T1000 (cell line): ENCODE measurements around the gene CFAP97.
"Not testable (repeated sequence)": the region's sequence is repeated elsewhere in the genome, so short reads cannot be mapped to it uniquely, and the experiment has no call there.

Experiments used
- DNase-seq: peaks from one replicate; lab custom pipeline; 2025; ENCODE audit warnings: mixed read lengths; lab: John Stamatoyannopoulos, UW

The CFAP97 gene

GRCh38 chr4:185141777-185142176 is 62.0 kb downstream of the CFAP97 start:
- no peak for DNase-seq

DNA sequence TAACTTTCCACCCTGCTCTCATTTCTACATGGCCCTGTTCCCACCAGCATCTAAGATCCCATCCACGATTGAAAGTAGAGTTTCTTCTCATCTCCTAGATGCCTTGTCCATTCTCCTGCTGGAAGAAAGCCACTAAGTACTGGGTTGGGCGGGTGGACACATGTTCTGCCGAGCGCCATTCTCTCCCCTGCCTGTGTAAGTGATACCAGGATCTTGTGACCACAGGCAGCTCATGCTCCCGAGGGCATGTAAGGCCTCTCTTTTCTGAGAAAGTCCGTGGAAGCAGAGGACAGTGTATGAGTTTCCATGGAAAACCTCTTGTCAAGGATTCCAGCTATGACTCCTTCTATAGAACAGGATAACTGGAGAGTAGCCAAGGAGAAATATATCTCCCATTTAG is 64.1 kb downstream of the CFAP97 start:
- DNase-seq = no peak

- DNase-seq = no peak
These were observed 65.6 kb downstream of the CFAP97 start for GRCh38 chr4:185138161-185138560.

DNA sequence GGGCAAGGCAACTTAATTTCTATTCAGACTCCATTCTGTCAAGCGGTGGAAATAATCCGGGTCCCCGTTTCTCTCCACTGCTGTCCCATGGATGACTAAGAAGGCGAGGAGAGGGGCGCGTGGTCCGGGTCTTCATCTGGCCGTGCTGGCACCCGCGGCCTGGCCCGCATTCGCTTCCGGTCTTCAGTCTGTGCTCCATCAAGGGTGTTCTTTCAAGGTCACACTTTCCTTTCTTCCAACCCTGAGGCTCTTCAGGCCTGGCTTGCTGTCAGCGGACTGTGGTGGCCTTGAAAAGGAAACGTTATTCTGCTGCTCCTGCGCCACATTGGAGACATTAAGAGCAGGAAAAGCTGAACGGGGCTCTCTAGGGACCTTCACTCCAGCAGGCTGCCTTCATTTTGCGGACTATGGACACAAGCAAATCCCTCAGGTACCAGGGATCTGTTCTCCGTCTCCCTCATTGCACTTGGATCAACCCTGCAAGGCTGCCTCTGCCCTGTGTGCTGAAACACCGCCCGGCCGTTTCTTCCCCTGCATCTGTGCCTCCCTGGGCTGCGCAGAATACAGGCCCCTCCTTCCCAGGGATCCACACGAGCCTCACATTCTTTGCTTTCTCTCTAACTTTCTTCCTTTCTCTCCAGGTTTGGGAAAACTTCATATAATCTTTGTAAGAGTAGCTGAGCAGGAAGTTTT is 66.4 kb downstream of the CFAP97 start:
- no peak for DNase-seq

DNA sequence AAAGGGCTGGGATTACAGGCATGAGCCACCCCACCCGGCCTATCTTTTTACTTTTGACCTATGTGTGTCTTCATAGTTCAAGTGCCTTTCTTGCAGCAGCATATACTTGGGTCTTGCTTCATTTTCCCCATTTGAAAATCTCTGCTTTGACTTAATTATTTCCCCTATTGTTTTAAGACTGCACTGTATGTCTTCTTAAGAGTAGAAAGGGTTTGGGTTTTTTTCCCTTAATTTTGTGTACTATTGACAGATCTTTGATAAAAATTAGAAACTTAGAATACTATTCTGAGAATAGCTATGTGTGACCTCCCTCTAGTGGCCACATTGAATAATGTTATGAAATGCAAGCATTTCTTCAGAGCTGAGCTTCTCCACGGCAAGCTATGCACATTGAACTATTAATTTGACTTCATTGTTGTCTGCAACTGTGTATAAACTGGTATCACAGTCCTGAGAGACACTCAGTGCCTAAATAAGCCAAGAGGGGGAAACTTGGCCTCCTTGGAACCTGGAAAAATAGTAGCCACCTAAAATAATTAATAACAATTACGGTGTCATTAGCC is 69.4 kb downstream of the CFAP97 start:
- DNase-seq = no peak

DNA sequence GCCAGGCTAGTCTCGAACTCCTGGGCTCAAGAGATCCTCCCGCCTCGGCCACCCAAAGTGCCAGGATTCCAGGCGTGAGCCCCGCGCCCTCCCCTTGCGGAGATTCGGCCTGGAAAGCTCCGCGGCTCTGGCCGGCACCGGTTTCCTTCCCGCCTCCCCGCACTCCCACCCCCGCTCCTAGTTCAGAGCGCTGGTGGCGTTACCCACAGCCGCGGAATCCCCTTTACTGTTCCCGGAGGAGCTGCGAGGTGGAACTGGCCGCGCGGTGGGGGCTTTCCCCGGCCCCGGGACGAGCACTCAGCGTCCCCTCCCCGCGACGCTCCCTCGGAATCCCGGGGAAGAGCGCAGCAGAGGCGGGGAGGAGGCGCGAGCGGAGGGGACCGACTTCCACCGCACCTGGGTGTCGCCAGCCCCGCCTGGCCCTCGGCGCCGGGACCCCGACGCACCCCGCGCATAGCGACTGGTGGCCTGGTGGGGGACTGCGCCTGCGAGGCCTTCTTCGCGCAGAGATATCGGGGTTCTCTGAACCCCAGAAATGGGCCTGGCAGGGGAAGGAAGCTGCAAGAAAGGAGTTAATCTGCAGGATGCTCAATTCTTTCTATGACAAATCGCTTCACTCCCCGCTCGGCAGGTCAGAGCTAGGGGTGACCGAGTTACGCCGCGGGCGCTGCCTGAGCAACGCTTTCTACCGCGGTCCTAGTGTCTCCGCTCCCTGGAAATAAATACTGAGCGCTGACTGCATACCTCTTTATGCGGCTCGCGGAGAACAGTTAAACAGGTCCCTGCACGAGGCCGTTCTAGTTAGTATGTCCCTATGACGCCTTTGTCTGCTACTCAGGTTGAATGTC is 75.3 kb downstream of the CFAP97 start:
- no peak for DNase-seq

- DNase-seq = no peak
These were observed 76.5 kb downstream of the CFAP97 start for GRCh38 chr4:185127021-185127925.

DNA sequence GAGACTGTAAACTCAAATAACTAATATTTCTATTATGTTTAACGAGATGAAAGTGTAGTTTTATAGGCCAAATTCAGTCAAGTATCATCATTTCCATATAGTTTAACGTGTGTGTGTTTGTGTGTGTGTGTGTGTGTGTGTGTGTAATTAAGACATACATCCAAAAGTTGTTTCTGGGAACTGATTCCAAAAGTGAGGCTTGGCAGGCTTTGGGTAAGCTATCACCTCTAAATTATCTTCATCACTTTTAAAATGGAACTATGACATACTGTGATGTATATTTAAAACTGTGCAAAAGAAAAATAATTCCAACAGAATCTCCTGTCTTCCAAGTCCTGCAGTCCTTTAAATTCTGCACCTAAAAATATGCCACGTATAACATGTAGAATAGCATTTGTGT is 79.8 kb downstream of the CFAP97 start:
- DNase-seq = no peak

DNA sequence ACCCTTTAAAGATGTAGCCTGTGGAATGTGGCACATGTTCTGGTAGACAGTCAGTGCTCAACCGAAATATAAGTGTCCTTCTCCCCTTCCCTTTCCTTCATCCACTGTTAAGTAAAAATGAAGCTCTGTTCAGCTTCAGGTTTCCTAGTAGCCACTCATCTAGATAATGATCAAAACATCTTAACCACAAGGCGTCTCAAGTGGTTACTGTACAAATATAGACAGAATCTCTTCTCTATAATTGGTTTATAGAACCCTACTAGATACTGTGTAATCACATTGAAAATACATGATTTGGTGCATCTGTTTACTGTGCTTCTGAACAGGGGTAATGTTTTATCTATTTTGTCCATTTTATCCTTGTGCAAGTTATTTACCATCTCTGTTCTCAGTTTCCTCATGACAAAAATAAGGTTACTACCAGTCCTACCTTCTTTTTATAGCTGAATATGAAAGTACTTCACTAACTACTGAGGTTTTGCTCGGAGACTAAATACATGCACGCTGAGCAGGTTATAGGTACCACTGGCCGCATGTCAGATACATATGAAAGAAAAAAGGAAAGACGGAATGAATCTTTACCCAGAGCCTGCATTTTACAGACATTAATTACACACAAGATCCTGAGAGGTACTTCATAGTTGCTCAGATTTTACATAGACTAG is 81.0 kb downstream of the CFAP97 start:
- no peak for DNase-seq

- no peak for DNase-seq
These were observed 83.2 kb downstream of the CFAP97 start for GRCh38 chr4:185120631-185120946.

DNA sequence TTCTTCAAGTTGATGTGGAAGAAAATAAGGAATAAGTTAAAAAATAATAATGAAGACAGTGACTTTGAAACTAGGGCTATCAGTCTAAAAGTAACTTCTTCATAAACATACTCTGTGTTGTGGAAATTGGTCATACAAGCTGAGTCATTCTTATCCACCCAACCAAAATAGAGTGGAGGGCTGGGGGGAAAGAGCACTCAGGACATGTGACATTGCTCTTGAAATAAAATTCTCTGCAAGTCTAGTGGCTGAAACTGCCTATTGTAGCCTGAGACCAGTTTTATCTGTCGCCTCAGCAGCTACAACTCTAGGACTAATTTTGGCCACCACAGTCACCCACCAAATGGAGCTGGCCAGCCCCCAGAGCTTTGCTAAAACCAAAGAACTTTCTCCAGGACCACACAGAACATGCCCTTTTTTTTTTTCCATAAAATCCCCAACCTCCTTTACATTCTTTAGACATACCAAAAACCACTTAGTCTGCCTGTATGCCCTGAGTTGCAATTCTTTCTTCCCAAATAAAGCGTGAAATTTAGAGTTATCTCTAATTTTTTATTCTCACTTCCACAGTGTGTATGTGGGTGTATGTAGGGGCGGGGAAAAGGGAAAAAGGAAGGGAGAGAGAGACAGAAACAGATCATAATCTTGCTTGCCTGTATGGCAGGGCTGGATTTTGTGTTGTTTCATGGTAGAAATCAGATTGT is 83.7 kb downstream of the CFAP97 start:
- DNase-seq = no peak

GRCh38 chr4:185119467-185119866 is 84.3 kb downstream of the CFAP97 start:
- DNase-seq = not testable (repeated sequence)

DNA sequence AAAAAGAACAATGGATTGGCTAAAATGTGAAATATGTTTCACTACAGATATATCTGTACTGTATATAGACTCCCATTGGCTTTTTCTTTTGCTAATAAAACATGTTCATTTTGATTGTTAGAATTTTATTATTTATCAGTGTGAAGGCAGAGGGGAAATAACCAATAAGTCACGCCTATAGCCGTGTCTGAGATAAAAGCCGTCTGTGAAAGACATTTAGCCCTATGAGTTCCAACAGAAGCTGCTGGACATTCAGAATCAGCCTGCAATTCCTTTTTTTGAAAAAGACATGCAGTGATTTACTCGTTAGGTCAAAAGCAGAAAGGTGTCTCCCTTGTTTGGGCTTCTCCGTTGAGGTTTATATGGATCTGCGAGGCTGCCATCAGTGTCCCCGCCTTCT is 84.9 kb downstream of the CFAP97 start:
- DNase-seq = no peak

- DNase-seq = no peak
These were observed 86.4 kb downstream of the CFAP97 start for GRCh38 chr4:185117300-185117934.

GRCh38 chr4:185115827-185116232 is 88.0 kb downstream of the CFAP97 start:
- no peak for DNase-seq

DNA sequence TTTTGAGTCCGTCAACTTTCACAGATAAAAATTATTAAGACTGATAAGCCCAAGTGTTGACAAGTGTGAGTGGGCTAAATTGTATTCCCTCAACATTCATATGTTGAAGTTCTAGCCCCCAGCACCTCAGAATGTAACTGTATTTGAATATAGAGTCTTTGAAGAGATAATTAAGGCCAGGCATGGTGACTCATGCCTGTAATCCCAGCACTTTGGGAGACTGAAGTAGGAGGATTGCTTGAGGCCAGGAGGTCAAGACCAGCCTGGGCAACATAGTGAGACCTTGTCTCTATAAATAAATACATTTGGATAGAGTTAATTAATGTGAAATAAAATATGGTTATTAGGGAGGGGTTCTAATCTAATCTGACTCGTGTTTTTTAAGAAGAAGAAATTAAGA is 90.5 kb downstream of the CFAP97 start:
- no peak for DNase-seq

DNA sequence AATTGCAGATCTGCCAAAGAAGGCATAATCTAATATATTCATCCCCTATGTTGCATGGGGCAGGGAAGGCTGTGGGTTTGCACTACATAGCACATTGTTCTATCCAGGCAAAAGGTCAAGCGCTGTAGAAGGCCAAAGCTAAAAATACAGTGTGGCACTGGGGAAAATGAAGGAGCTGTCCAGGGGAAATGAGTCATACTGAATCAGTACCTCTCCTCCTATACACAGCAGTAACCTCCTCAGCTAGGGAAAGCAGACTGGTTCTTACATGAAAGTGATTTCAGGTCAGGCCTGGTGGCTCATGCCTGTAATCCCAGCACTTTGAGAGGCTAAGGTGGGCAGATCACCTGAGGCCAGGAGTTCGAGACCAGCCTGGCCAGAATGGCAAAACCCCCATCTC is 91.7 kb downstream of the CFAP97 start:
- peak; percentile 33 for DNase-seq

DNA sequence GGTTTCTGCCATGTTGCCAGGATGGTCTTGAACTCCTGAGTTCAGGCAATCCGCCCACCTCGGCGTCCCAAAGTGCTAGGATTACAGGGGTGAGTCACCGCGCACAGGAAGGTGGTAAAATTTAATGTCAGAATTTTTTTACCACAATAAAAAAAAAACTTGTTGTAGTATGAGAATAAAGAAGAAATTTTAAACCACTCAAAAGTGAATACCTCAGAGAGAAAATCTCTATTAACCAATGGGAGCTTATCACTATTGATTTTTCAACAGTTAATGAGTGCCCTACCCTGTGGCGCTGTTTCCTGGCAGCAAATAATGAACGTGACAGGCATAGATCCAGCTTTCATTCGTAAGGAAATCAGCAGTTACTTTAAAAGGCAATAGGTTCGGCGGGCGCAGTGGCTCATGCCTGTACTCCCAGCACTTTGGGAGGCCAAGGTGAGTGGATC is 93.4 kb downstream of the CFAP97 start:
- no peak for DNase-seq

- no peak for DNase-seq
These were observed 94.1 kb downstream of the CFAP97 start for GRCh38 chr4:185109736-185110135.
